HCT116 (cell line): Measurements from ENCODE around the gene PLD5. TPM values are rescaled to one million over a fixed set of nuclear protein-coding genes. Genes with fewer than 3 reads are reported as not detected.

ENCODE experiments used
- ATAC-seq: fragments of 200-7000 bp; cut with Tn5 transposase; 2 replicates; pipeline ENCODE4 v1.9.1; 2020; ENCODE audit warnings: mild to moderate bottlenecking, moderate library complexity
- BruUV-seq: library from RNA; stranded (reverse); fragments of 400-500 nt; replicated peaks from 2 replicates; lab custom pipeline; 2021; lab: Mats Ljungman, UMichigan
- CTCF ChIA-PET: fragments of 300-600 bp; sonication (Branson Sonifier 250); formaldehyde crosslinking; loops from one replicate; lab custom pipeline; 2021; ENCODE audit warnings: antibody characterized with exemption; lab: Charles Lee
- POLR2A ChIA-PET: fragments of 300-600, 350-600 bp; sonication (Branson Sonifier 250); formaldehyde crosslinking; loops from one replicate; lab custom pipeline; 2021; ENCODE audit warnings: antibody characterized with exemption; lab: Charles Lee
- RAD21 ChIA-PET, 2 experiments: fragments of 300-600 bp; sonication (Branson Sonifier 250); formaldehyde crosslinking; loops; one replicate each; lab custom pipeline; 2023; ENCODE audit warnings: low total read pairs in 2 of 2; ENCODE audit not compliant: uncharacterized antibody in 2 of 2, unreplicated experiment in 2 of 2, low non-redundant PET in 1 of 2; lab: Charles Lee
- DNase-seq: peaks from one replicate; pipeline ENCODE4 v3.0.0-alpha.2; 2010; ENCODE audit warnings: low read depth, low spot score
- H2AFZ ChIP-seq: fragments of 200-600 bp; shearing (Covaris generic), sonication (generic); 2 replicates; pipeline ENCODE4 v1.6.1; 2017; ENCODE audit warnings: low read depth, mixed run types, mixed read lengths, antibody characterized with exemption, low read length; ENCODE audit not compliant: poor library complexity, severe bottlenecking
- H3K27ac ChIP-seq: 2 replicates; pipeline ENCODE4 v1.5.1; 2012; ENCODE audit warnings: low read depth, low read length
- H3K27me3 ChIP-seq: fragments of 200-600 bp; sonication (generic); 2 replicates; pipeline ENCODE4 v1.6.1; 2016; ENCODE audit warnings: mixed run types, low read length, mixed read lengths; ENCODE audit not compliant: insufficient read depth
- H3K36me3 ChIP-seq, 2 experiments: fragments of 200-500 bp in 1 of 2; fragments of 200-600 bp in 1 of 2; sonication (Bioruptor generic) in 1 of 2; sonication (generic) in 1 of 2; 2 replicates each; pipeline versions ENCODE4 v1.5.1 to v1.6.1; 2014 to 2016; ENCODE audit warnings: low read length in 2 of 2, inconsistent platforms in 1 of 2, mixed read lengths in 1 of 2, mixed run types in 1 of 2; ENCODE audit not compliant: insufficient read depth in 2 of 2, control insufficient read depth in 1 of 2
- H3K4me1 ChIP-seq, 2 experiments: fragments of 200-600 bp in 1 of 2; sonication (generic) in 1 of 2; 2 replicates each; pipeline versions ENCODE4 v1.5.1 to v1.6.1; 2012 to 2017; ENCODE audit warnings: low read length in 2 of 2, inconsistent platforms in 1 of 2, mild to moderate bottlenecking in 1 of 2, mixed read lengths in 1 of 2, mixed run types in 1 of 2, moderate library complexity in 1 of 2; ENCODE audit not compliant: insufficient read depth in 2 of 2, control insufficient read depth in 1 of 2
- H3K4me2 ChIP-seq: fragments of 200-600 bp; sonication (generic); 2 replicates; pipeline ENCODE4 v1.6.1; 2017; ENCODE audit warnings: mixed run types, low read length, mixed read lengths
- H3K4me3 ChIP-seq, 2 experiments: fragments of 200-600 bp in 1 of 2; sonication (generic) in 1 of 2; replicated peaks in 1 of 2; 2 replicates each; pipeline ENCODE4 v1.5.1; 2011 to 2016; ENCODE audit warnings: low read length in 2 of 2, control low read depth in 1 of 2, low read depth in 1 of 2, mild to moderate bottlenecking in 1 of 2, mixed read lengths in 1 of 2, mixed run types in 1 of 2
- H3K79me2 ChIP-seq: fragments of 200-600 bp; sonication (generic); 2 replicates; pipeline ENCODE4 v1.6.1; 2017; ENCODE audit warnings: mild to moderate bottlenecking, mixed run types, low read length, moderate library complexity, mixed read lengths; ENCODE audit not compliant: insufficient read depth
- H3K9ac ChIP-seq: fragments of 200-600 bp; sonication (generic); 2 replicates; pipeline ENCODE4 v1.6.1; 2016; ENCODE audit warnings: low read length, mixed read lengths
- H3K9me2 ChIP-seq: fragments of 200-600 bp; sonication (generic), shearing (Covaris generic); 2 replicates; pipeline ENCODE4 v1.6.1; 2017; ENCODE audit warnings: mixed run types, mild to moderate bottlenecking, moderate library complexity; ENCODE audit not compliant: insufficient read depth
- H3K9me3 ChIP-seq, 2 experiments: fragments of 200-500 bp in 1 of 2; fragments of 200-600 bp in 1 of 2; sonication (Bioruptor generic) in 1 of 2; sonication (generic) in 1 of 2; 2 replicates each; pipeline ENCODE4 v1.6.1; 2014 to 2017; ENCODE audit warnings: low read length in 2 of 2, mixed read lengths in 2 of 2, inconsistent platforms in 1 of 2, low read depth in 1 of 2, mild to moderate bottlenecking in 1 of 2, mixed run types in 1 of 2, moderate library complexity in 1 of 2; ENCODE audit not compliant: control insufficient read depth in 1 of 2, insufficient read depth in 1 of 2
- H4K20me1 ChIP-seq: fragments of 200-600 bp; sonication (generic), shearing (Covaris generic); 2 replicates; pipeline ENCODE4 v1.6.1; 2017; ENCODE audit warnings: mixed run types, mild to moderate bottlenecking, moderate library complexity; ENCODE audit not compliant: insufficient read depth
- CTCF ChIP-seq, 3 experiments: fragments of 200-600 bp in 1 of 3; sonication (generic) in 1 of 3; IDR thresholded peaks in 2 of 3; conservative IDR thresholded peaks in 1 of 3; 2 replicates each; pipeline ENCODE4 v1.5.1; 2012 to 2017; ENCODE audit warnings: low read depth in 2 of 3, low read length in 2 of 3, antibody characterized with exemption in 1 of 3, borderline replicate concordance in 1 of 3, control low read depth in 1 of 3, mild to moderate bottlenecking in 1 of 3, mixed read lengths in 1 of 3, mixed run types in 1 of 3, moderate library complexity in 1 of 3; ENCODE audit not compliant: insufficient read depth in 1 of 3
- ELF1 ChIP-seq: IDR thresholded peaks from 2 replicates; pipeline ENCODE4 v1.6.1; 2012; ENCODE audit warnings: low read depth, borderline replicate concordance
- EZH2 ChIP-seq: fragments of 200-600 bp; sonication (generic); IDR thresholded peaks from 2 replicates; pipeline ENCODE4 v1.6.1; 2017; ENCODE audit warnings: antibody characterized with exemption, mixed run types
- REST ChIP-seq: IDR thresholded peaks from 2 replicates; pipeline ENCODE4 v1.6.1; 2012; ENCODE audit warnings: low read depth
- SP1 ChIP-seq: IDR thresholded peaks from 2 replicates; pipeline ENCODE4 v1.6.1; 2012; ENCODE audit warnings: low read depth
- YY1 ChIP-seq: IDR thresholded peaks from 2 replicates; pipeline ENCODE4 v1.6.1; 2011; ENCODE audit warnings: low read length, low read depth, moderate library complexity, mild to moderate bottlenecking; ENCODE audit not compliant: insufficient replicate concordance; ENCODE audit errors: extremely low read depth
- intact Hi-C: fragments of 100-400 bp; cut with micrococcal nuclease; formaldehyde crosslinking; loops from 2 replicates; pipeline ENCODE4 v1.10.0; 2022
- total RNA-seq: library from RNA; stranded (reverse); gene quantifications from one replicate; pipeline ENCODE4 v1.2.1, GENCODE V29; 2021; ENCODE audit not compliant: unreplicated experiment

The PLD5 gene
- total RNA-seq, 1 experiment from 2014 or later: not detected

- no TSS peak for BruUV-seq
- no peak for TF ChIP-seq YY1
- TF ChIP-seq SP1: no peak
- TF ChIP-seq REST: no peak
- TF ChIP-seq ELF1: no peak
- TF ChIP-seq CTCF (IDR thresholded peaks at IDR 0.05 in 2 of 3, conservative IDR thresholded peaks at IDR 0.05 in 1 of 3; ENCODE audit: borderline replicate concordance in 1 of 3, insufficient read depth in 1 of 3, low read depth in 2 of 3, low read length in 2 of 3): no peak
- no peak for TF ChIP-seq EZH2
- no peaks in the 10 kb centered on the region for H3K9me3 ChIP-seq
- CTCF ChIA-PET: no interaction called here
- DNase-seq (no peak), ATAC-seq (no peak)
- POLR2A ChIA-PET: no interaction called here
- peaks cover 43% of the 10 kb centered on the region for H3K27me3 ChIP-seq
- H3K4me2 ChIP-seq: no peak overlapping the region
- H4K20me1 ChIP-seq: no peaks in the 10 kb centered on the region
- no peak overlapping the region for H3K9ac ChIP-seq
- no peak overlapping the region for H3K4me3 ChIP-seq
- H3K79me2 ChIP-seq: no peaks in the 10 kb centered on the region
- H3K27ac ChIP-seq: no peak overlapping the region
- RAD21 ChIA-PET: no interaction called here
- no peaks in the 10 kb centered on the region for H3K9me2 ChIP-seq
- no peaks in the 10 kb centered on the region for H3K36me3 ChIP-seq
- intact Hi-C loops: no loop called here
- H3K4me1 ChIP-seq: no peaks in the 10 kb centered on the region
- H2AFZ ChIP-seq: no peak overlapping the region
Measured at GRCh38 chr1:242093116-242093515, 431.4 kb downstream of the PLD5 start.
